ENCODE measurements around the gene P2RX2. TPM values are rescaled to one million over a fixed set of nuclear protein-coding genes. Genes with fewer than 3 reads are reported as not detected.

P2RX2 gene
- total RNA-seq, 1 donor from 2014 or later: not detected

- TF ChIP-seq POLR2A (IDR thresholded peaks at IDR 0.05) (no peak), CTCF (IDR thresholded peaks at IDR 0.05) (no peak), POLR2AphosphoS5 (IDR thresholded peaks at IDR 0.05; ENCODE audit: insufficient read depth in 1 of 2, low read depth in 1 of 2) (no peak)
- H3K27me3 ChIP-seq: peaks cover 5% of the 10 kb centered on the region
- no peak for DNase-seq (ENCODE audit: extremely low spot score in 2 of 2)
- H3K27ac ChIP-seq: no peak overlapping the region
- H3K36me3 ChIP-seq: peaks cover 0 to 1% of the 10 kb centered on the region in 2 donors
- peaks cover 29% of the 10 kb centered on the region for H3K4me1 ChIP-seq
- intact Hi-C loops (cut with DNase I): loop anchor here (10.0 kb wide), 1 partner anchor 465 kb away; no protein-coding TSS in a partner anchor
- no peaks in the 10 kb centered on the region for H3K9me3 ChIP-seq
- H3K4me3 ChIP-seq: no peak overlapping the region
These were observed 973 bp downstream of the P2RX2 start for GRCh38 chr12:132619386-132620112.

GRCh38 chr12:132620113-132620898, 1.7 kb downstream of the P2RX2 start:
- intact Hi-C loops (cut with DNase I): no loop called here

GRCh38 chr12:132620899-132621656, 2.5 kb downstream of the P2RX2 start:
- intact Hi-C loops (cut with DNase I): no loop called here
- Histone ChIP-seq H3K4me3 (no peak overlapping the region), H3K36me3 (peaks cover 0 to 13% of the 10 kb centered on the region in 2 donors), H3K4me1 (peaks cover 29% of the 10 kb centered on the region), H3K27me3 (peaks cover 5% of the 10 kb centered on the region), H3K9me3 (no peaks in the 10 kb centered on the region), H3K27ac (no peak overlapping the region)
- DNase-seq (ENCODE audit: extremely low spot score in 2 of 2): no peak
- TF ChIP-seq POLR2A (IDR thresholded peaks at IDR 0.05): no peak
- no peak for TF ChIP-seq CTCF (IDR thresholded peaks at IDR 0.05)
- TF ChIP-seq POLR2AphosphoS5 (IDR thresholded peaks at IDR 0.05; ENCODE audit: insufficient read depth in 1 of 2, low read depth in 1 of 2): no peak

More at GRCh38 chr12:132620113-132620898, 1.7 kb downstream of the P2RX2 start:
- Histone ChIP-seq H3K36me3 (peaks cover 0 to 8% of the 10 kb centered on the region in 2 donors), H3K9me3 (no peaks in the 10 kb centered on the region), H3K27me3 (peaks cover 5% of the 10 kb centered on the region), H3K4me1 (peaks cover 29% of the 10 kb centered on the region), H3K27ac (no peak overlapping the region), H3K4me3 (no peak overlapping the region)
- no peak for TF ChIP-seq POLR2A (IDR thresholded peaks at IDR 0.05)
- no peak for TF ChIP-seq CTCF (IDR thresholded peaks at IDR 0.05)
- no peak for TF ChIP-seq POLR2AphosphoS5 (IDR thresholded peaks at IDR 0.05; ENCODE audit: insufficient read depth in 1 of 2, low read depth in 1 of 2)
- DNase-seq (ENCODE audit: extremely low spot score in 2 of 2): no peak

- Histone ChIP-seq H3K27ac (peak overlapping the region; percentile 50), H3K4me3 (peak overlapping the region in 1 of 2 donors; percentile 30), H3K9me3 (no peaks in the 10 kb centered on the region), H3K4me1 (peaks cover 29% of the 10 kb centered on the region), H3K27me3 (peaks cover 5% of the 10 kb centered on the region), H3K36me3 (peaks cover 0 to 13% of the 10 kb centered on the region in 2 donors)
- no peak for DNase-seq (ENCODE audit: extremely low spot score in 2 of 2)
- TF ChIP-seq CTCF (IDR thresholded peaks at IDR 0.05) (no peak), POLR2A (IDR thresholded peaks at IDR 0.05) (no peak), POLR2AphosphoS5 (IDR thresholded peaks at IDR 0.05; ENCODE audit: insufficient read depth in 1 of 2, low read depth in 1 of 2) (no peak)
- intact Hi-C loops (cut with DNase I): no loop called here
These were observed 3.3 kb downstream of the P2RX2 start for GRCh38 chr12:132621657-132622435.
